Measurements from ENCODE around the gene VEZT.
"Not testable (repeated sequence)": the region's sequence is repeated elsewhere in the genome, so short reads cannot be mapped to it uniquely, and the experiment has no call there.

VEZT gene

GRCh38 chr12:95257541-95257940 lies 39.9 kb downstream of the VEZT start:
- no peak for DNase-seq (ENCODE audit: low read depth in 1 of 2, low spot score in 1 of 2)

- no peak for DNase-seq (ENCODE audit: low read depth in 1 of 2, low spot score in 1 of 2)
These were observed 40.5 kb downstream of the VEZT start for GRCh38 chr12:95258151-95258550.

- DNase-seq (ENCODE audit: low read depth in 1 of 2, low spot score in 1 of 2): no peak
These were observed 41.2 kb downstream of the VEZT start for GRCh38 chr12:95258803-95259202.

- DNase-seq (ENCODE audit: low read depth in 1 of 2, low spot score in 1 of 2): no peak
These were observed 41.8 kb downstream of the VEZT start for GRCh38 chr12:95259368-95259767.

GRCh38 chr12:95261109-95261508 lies 43.5 kb downstream of the VEZT start:
- DNase-seq (ENCODE audit: low read depth in 1 of 2, low spot score in 1 of 2): no peak

- DNase-seq (ENCODE audit: low read depth in 1 of 2, low spot score in 1 of 2): no peak
These were observed 45.2 kb downstream of the VEZT start for GRCh38 chr12:95262808-95263207.

GRCh38 chr12:95265765-95266164 lies 48.2 kb downstream of the VEZT start:
- DNase-seq (ENCODE audit: low read depth in 1 of 2, low spot score in 1 of 2): no peak

GRCh38 chr12:95266254-95266653 lies 48.6 kb downstream of the VEZT start:
- no peak for DNase-seq (ENCODE audit: low read depth in 1 of 2, low spot score in 1 of 2)

- DNase-seq (ENCODE audit: low read depth in 1 of 2, low spot score in 1 of 2): no peak
These were observed 52.3 kb downstream of the VEZT start for GRCh38 chr12:95269892-95270291.

- no peak for DNase-seq (ENCODE audit: low read depth in 1 of 2, low spot score in 1 of 2)
These were observed 53.9 kb downstream of the VEZT start for GRCh38 chr12:95271465-95271864.

- DNase-seq (ENCODE audit: low read depth in 1 of 2, low spot score in 1 of 2): no peak
These were observed 59.5 kb downstream of the VEZT start for GRCh38 chr12:95277139-95277538.

GRCh38 chr12:95279856-95280255 lies 62.2 kb downstream of the VEZT start:
- DNase-seq (ENCODE audit: low read depth in 1 of 2, low spot score in 1 of 2): no peak

- no peak for DNase-seq (ENCODE audit: low read depth in 1 of 2, low spot score in 1 of 2)
These were observed 64.7 kb downstream of the VEZT start for GRCh38 chr12:95282266-95282665.

- DNase-seq (ENCODE audit: low read depth in 1 of 2, low spot score in 1 of 2): no peak
These were observed 65.8 kb downstream of the VEZT start for GRCh38 chr12:95283371-95283770.

GRCh38 chr12:95286713-95287112 lies 69.1 kb downstream of the VEZT start:
- no peak for DNase-seq (ENCODE audit: low read depth in 1 of 2, low spot score in 1 of 2)

GRCh38 chr12:95291501-95291900 lies 73.9 kb downstream of the VEZT start:
- no peak for DNase-seq (ENCODE audit: low read depth in 1 of 2, low spot score in 1 of 2)

- no peak for DNase-seq (ENCODE audit: low read depth in 1 of 2, low spot score in 1 of 2)
These were observed 81.3 kb downstream of the VEZT start for GRCh38 chr12:95298916-95299315.

- DNase-seq (ENCODE audit: low read depth in 1 of 2, low spot score in 1 of 2): no peak
These were observed 82.7 kb downstream of the VEZT start for GRCh38 chr12:95300286-95300685.

- DNase-seq (ENCODE audit: low read depth in 1 of 2, low spot score in 1 of 2): no peak
These were observed 85.9 kb downstream of the VEZT start for GRCh38 chr12:95303476-95303875.

- no peak for DNase-seq (ENCODE audit: low read depth in 1 of 2, low spot score in 1 of 2)
These were observed 87.1 kb downstream of the VEZT start for GRCh38 chr12:95304673-95305198.

- no peak for DNase-seq (ENCODE audit: low read depth in 1 of 2, low spot score in 1 of 2)
These were observed 95.0 kb downstream of the VEZT start for GRCh38 chr12:95312656-95313055.

- not testable (repeated sequence) for DNase-seq (ENCODE audit: low read depth in 1 of 2, low spot score in 1 of 2)
These were observed 97.1 kb downstream of the VEZT start for GRCh38 chr12:95314756-95315155.

- no peak for DNase-seq (ENCODE audit: low read depth in 1 of 2, low spot score in 1 of 2)
These were observed 99.2 kb downstream of the VEZT start for GRCh38 chr12:95316798-95317197.

- DNase-seq (ENCODE audit: low read depth in 1 of 2, low spot score in 1 of 2): no peak
These were observed 100.5 kb downstream of the VEZT start for GRCh38 chr12:95318071-95318545.

Measured in stimulated activated CD4-positive, alpha-beta T cell treated with anti-CD3 and anti-CD28 coated beads, Interleukin-15, amount 100 ng/mL, for 1 hour (primary cell).